Chondrocyte (in vitro differentiated cells): Measurements from ENCODE around the gene TP53. TPM values are rescaled to one million over a fixed set of nuclear protein-coding genes. Genes with fewer than 3 reads are reported as not detected.

ENCODE experiments used
- DNase-seq: peaks from one replicate; pipeline ENCODE4 v3.0.0; 2021; ENCODE audit warnings: mixed read lengths, low spot score
- H3K27ac Mint-ChIP-seq: one replicate; pipeline ENCODE4 v1.8.0; 2021; ENCODE audit warnings: mild to moderate bottlenecking, moderate library complexity, mixed read lengths; ENCODE audit not compliant: unreplicated experiment
- H3K27me3 Mint-ChIP-seq: 2 replicates; pipeline ENCODE4 v1.8.0; 2021; ENCODE audit warnings: low read depth, mixed read lengths
- H3K36me3 Mint-ChIP-seq: 2 replicates; pipeline ENCODE4 v1.8.0; 2021; ENCODE audit warnings: low read depth, mixed read lengths
- H3K4me1 Mint-ChIP-seq: 2 replicates; pipeline ENCODE4 v1.8.0; 2021; ENCODE audit warnings: low read depth, mild to moderate bottlenecking, mixed read lengths
- H3K4me3 Mint-ChIP-seq: one replicate; pipeline ENCODE4 v1.8.0; 2021; ENCODE audit warnings: mild to moderate bottlenecking, moderate library complexity, mixed read lengths; ENCODE audit not compliant: unreplicated experiment
- H3K9me3 Mint-ChIP-seq: 2 replicates; pipeline ENCODE4 v1.8.0; 2021; ENCODE audit warnings: low read depth, mixed read lengths
- CTCF ChIP-seq: fragments of 200-600 bp; sonication (generic); IDR thresholded peaks from 2 replicates; pipeline ENCODE4 v1.5.0; 2021; ENCODE audit warnings: antibody characterized with exemption, mild to moderate bottlenecking, moderate library complexity
- total RNA-seq: library from RNA; stranded (reverse); gene quantifications from 3 replicates; pipeline ENCODE4 v1.2.1, GENCODE V29; 2021

TP53 gene
- total RNA-seq, 1 donor from 2014 or later = 74.5 TPM

DNA sequence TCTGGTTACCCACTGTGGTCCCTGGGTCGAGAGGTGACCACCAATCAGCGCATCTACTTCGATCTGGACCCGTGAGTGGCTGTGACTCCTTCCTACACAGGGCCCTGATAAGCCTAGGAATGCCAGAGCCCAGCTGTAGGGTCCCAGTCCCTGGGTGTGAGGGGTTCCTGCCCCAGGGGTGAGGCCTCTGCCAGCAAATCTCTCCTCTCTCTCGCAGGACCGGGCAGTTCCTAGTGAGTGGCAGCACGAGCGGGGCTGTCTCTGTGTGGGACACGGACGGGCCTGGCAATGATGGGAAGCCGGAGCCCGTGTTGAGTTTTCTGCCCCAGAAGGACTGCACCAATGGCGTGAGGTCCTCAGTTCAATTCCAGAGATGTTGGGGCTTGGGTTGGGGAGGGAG lies 15.5 kb upstream of the TP53 start:
- no peak for DNase-seq
- Mint-ChIP-seq H3K27ac (no peak overlapping the region), H3K9me3 (no peaks in the 10 kb centered on the region), H3K4me1 (peaks cover 27% of the 10 kb centered on the region), H3K27me3 (peaks cover 11% of the 10 kb centered on the region), H3K4me3 (no peak overlapping the region), H3K36me3 (peaks cover 2% of the 10 kb centered on the region)
- TF ChIP-seq CTCF = no peak

GRCh38 chr17:7701681-7702080 lies 14.4 kb upstream of the TP53 start:
- H3K27me3 Mint-ChIP-seq = peaks cover 9% of the 10 kb centered on the region
- H3K36me3 Mint-ChIP-seq = peaks cover 3% of the 10 kb centered on the region
- no peak overlapping the region for H3K4me3 Mint-ChIP-seq
- H3K9me3 Mint-ChIP-seq = no peaks in the 10 kb centered on the region
- peaks cover 27% of the 10 kb centered on the region for H3K4me1 Mint-ChIP-seq
- no peak for DNase-seq
- H3K27ac Mint-ChIP-seq = no peak overlapping the region
- no peak for TF ChIP-seq CTCF

DNA sequence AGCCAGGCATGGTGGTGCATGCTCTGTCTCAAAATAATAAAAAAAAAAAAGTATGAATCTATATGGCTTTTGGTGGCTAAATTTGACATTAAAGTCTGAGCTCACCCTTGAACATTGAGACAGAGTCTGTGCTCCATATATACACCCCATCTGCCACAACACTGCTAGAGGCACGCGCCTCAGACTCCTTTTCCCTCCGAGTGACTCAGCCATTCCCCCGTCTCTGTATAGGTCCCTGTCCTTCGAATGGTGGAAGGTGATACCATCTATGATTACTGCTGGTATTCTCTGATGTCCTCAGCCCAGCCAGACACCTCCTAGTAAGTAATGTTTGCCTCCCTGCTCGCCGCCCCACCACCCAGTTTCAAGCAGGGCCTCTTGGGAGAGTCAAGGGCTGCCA lies 13.2 kb upstream of the TP53 start:
- Mint-ChIP-seq H3K27ac (no peak overlapping the region), H3K36me3 (peaks cover 10% of the 10 kb centered on the region), H3K4me3 (no peak overlapping the region), H3K9me3 (no peaks in the 10 kb centered on the region), H3K4me1 (peaks cover 16% of the 10 kb centered on the region), H3K27me3 (peaks cover 2% of the 10 kb centered on the region)
- no peak for TF ChIP-seq CTCF
- no peak for DNase-seq

- H3K27me3 Mint-ChIP-seq = no peaks in the 10 kb centered on the region
- no peak for DNase-seq
- H3K9me3 Mint-ChIP-seq = no peaks in the 10 kb centered on the region
- no peak overlapping the region for H3K27ac Mint-ChIP-seq
- peaks cover 17% of the 10 kb centered on the region for H3K36me3 Mint-ChIP-seq
- TF ChIP-seq CTCF = no peak
- no peaks in the 10 kb centered on the region for H3K4me1 Mint-ChIP-seq
- H3K4me3 Mint-ChIP-seq = no peak overlapping the region
Observed at GRCh38 chr17:7697828-7698588, 10.7 kb upstream of the TP53 start.

DNA sequence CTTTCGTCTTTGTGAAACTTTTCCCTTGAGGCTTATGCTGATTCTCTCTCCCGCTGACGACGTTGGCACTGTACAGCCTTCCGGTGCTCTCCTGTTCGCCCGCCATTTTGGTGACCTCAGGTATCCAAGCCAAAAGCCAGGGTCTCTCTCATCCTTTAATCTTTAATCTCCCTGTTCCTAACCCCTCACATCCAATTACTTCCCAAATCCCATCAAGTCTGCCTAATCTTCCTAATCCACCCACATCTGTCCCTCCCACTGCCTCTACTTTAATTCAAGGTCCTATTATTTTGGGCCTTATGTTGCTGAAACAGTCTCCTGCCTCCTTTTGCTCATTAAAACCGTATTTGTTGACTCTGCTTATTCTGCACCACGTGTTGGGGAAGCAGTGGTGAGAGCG lies 8.3 kb upstream of the TP53 start:
- no peak for TF ChIP-seq CTCF
- H3K4me1 Mint-ChIP-seq = no peaks in the 10 kb centered on the region
- H3K27me3 Mint-ChIP-seq = no peaks in the 10 kb centered on the region
- DNase-seq = no peak
- H3K36me3 Mint-ChIP-seq = peaks cover 18% of the 10 kb centered on the region
- no peaks in the 10 kb centered on the region for H3K9me3 Mint-ChIP-seq
- no peak overlapping the region for H3K27ac Mint-ChIP-seq
- H3K4me3 Mint-ChIP-seq = no peak overlapping the region
